AG09319 (cell line): Measurements from ENCODE around the gene SDHAF2.
"Not testable (repeated sequence)": the region's sequence is repeated elsewhere in the genome, so short reads cannot be mapped to it uniquely, and the experiment has no call there.

Experiments
- DNase-seq: peaks from one replicate; pipeline ENCODE4 v3.0.0-alpha.2; 2010; ENCODE audit warnings: low read depth; ENCODE audit errors: extremely low read depth
- CTCF ChIP-seq: IDR thresholded peaks from 2 replicates; pipeline ENCODE4 v1.5.1; 2011; ENCODE audit warnings: low read depth, mild to moderate bottlenecking, inconsistent platforms, low read length, moderate library complexity

Gene SDHAF2

GRCh38 chr11:61425367-61426131, 4.4 kb upstream of the SDHAF2 start:
- DNase-seq, result no peak
- no peak for TF ChIP-seq CTCF

- peak; percentile 22 for DNase-seq
- TF ChIP-seq CTCF, result no peak
Observed at GRCh38 chr11:61429346-61429690, 606 bp upstream of the SDHAF2 start.

DNA sequence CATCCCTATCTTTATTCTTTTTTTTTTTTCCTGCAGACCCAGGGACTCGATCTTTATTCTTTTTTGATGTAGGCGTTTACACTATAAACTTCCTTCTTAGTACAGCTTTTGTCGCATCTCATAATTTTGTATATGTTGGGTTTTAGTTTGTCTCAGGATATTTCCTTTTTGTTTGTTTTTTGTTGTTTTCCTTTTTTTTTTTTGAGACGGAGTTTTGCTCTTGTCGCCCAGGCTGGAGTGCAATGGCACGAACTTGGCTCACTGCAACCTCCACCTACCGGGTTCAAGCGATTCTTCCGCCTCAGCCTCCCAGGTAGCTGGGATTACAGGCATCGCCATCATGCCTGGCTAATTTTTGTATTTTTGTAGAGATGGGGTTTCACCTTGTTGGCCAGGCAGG, 915 bp downstream of the SDHAF2 start:
- DNase-seq, result not testable (repeated sequence)

DNA sequence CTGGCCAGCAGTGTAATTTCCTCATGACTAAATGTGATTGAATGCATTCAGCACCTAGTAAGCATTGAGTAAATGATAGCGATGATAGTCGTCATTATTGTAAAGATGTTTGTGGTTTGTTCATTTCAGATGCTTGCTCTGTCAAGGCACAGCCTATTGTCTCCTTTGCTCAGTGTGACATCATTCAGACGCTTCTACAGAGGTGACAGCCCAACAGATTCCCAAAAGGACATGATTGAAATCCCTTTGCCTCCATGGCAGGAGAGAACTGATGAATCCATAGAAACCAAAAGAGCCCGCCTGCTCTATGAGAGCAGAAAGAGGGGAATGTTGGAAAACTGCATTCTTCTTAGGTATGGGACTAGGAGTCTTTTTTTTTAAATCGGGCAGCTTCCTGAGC, 7.6 kb downstream of the SDHAF2 start:
- no peak for TF ChIP-seq CTCF
- DNase-seq, result no peak

DNA sequence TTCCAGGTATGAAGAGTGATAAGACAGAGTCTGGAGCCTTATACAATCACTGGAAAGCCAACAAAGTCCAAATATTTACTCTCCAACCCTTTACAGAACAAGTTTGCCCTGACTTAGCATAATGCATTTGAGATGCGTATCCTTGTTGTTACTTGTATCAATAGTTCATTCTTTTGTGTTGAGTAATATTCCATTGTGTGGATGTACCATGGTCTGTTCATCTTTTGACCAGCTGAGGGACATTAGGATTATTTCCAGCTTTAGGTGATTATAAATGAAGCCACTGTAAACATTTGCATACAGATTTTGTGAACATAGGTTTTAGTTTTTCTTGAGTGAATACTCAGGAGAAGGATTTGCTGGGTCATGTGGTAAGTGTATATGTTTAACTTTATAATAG, 9.7 kb downstream of the SDHAF2 start:
- no peak for TF ChIP-seq CTCF
- DNase-seq, result no peak

GRCh38 chr11:61442616-61443015, 12.7 kb downstream of the SDHAF2 start:
- no peak for DNase-seq

GRCh38 chr11:61445516-61445915, 15.6 kb downstream of the SDHAF2 start:
- TF ChIP-seq CTCF, result no peak
- no peak for DNase-seq

More at GRCh38 chr11:61442616-61443015, 12.7 kb downstream of the SDHAF2 start:
- no peak for TF ChIP-seq CTCF

- TF ChIP-seq CTCF, result peak; percentile 95
- peak; percentile 89 for DNase-seq
Observed at GRCh38 chr11:61446211-61446651, 16.3 kb downstream of the SDHAF2 start.
